Hematopoietic multipotent progenitor cell treated with erythropoietin and hydrocortisone succinate and interleukin-3 and kit ligand, for 17 days (in vitro differentiated cells): Measurements from ENCODE around the gene CNN2.

Experiments used
- DNase-seq: peaks from one replicate; pipeline ENCODE4 v3.0.0-alpha.2; 2015; ENCODE audit warnings: low spot score

The CNN2 gene

GRCh38 chr19:1081301-1082164 lies 55.1 kb downstream of the CNN2 start:
- DNase-seq: no peak

GRCh38 chr19:1082165-1082927 lies 55.9 kb downstream of the CNN2 start:
- DNase-seq: peak; percentile 61

GRCh38 chr19:1082928-1083816 lies 56.8 kb downstream of the CNN2 start:
- DNase-seq: no peak

- no peak for DNase-seq
These were observed 57.8 kb downstream of the CNN2 start for GRCh38 chr19:1084024-1084868.

- DNase-seq: no peak
These were observed 58.7 kb downstream of the CNN2 start for GRCh38 chr19:1085053-1085658.

- no peak for DNase-seq
These were observed 59.5 kb downstream of the CNN2 start for GRCh38 chr19:1085676-1086442.

- no peak for DNase-seq
These were observed 60.2 kb downstream of the CNN2 start for GRCh38 chr19:1086613-1087012.

- DNase-seq: no peak
These were observed 61.5 kb downstream of the CNN2 start for GRCh38 chr19:1087813-1088415.

GRCh38 chr19:1088416-1089010 lies 62.1 kb downstream of the CNN2 start:
- no peak for DNase-seq
